GM19328 (cell line): ENCODE results near the gene PTPN14.

Experiments used
- ATAC-seq: cut with Tn5 transposase; IDR thresholded peaks from one replicate; pipeline ENCODE4 v1.9.1; 2021; ENCODE audit warnings: mild to moderate bottlenecking, moderate library complexity; ENCODE audit not compliant: unreplicated experiment

PTPN14 gene

GRCh38 chr1:214569357-214570004 is 18.1 kb upstream of the PTPN14 start:
- ATAC-seq, result no peak

DNA sequence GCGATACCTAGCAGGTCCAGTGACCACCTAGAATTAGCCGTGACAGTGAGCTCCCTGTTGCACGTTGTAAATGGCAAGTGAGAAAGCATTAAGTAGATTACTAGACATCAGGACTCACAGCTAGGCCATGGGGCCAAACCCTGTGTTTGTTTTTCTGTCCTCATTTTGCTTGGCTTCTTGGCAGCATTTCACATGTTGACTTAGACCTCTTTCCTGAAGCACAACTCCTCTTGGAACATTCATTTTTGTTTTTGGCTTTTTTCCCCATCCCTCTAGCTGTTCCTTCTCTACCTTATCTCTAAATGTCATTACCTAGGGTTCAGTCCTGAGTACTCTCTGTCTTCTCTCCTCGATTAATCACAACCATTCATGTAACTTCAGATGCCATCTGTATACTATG is 16.9 kb upstream of the PTPN14 start:
- ATAC-seq, result no peak

DNA sequence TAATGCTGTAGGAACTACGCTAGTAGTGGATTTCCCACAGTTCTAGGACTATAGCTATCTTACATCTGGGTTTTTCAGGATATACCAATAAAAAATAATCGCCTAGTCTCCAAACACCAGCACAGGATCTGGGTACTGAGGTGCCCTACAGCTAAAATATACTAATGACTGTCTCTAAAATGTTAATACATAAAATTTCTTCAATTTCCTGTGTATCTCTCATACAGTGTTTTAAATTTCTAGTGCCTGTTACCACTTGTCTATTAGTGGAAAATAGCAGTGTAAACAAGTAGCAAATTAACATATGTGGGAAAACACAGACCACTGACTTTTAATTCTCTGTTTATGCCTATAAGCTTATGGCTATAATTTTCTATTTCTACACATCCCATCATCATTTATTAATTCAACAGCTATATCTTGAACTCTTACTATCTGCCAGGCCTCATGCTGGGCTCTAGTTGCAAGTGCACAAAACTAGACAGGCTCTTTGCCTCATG is 16.1 kb upstream of the PTPN14 start:
- no peak for ATAC-seq

DNA sequence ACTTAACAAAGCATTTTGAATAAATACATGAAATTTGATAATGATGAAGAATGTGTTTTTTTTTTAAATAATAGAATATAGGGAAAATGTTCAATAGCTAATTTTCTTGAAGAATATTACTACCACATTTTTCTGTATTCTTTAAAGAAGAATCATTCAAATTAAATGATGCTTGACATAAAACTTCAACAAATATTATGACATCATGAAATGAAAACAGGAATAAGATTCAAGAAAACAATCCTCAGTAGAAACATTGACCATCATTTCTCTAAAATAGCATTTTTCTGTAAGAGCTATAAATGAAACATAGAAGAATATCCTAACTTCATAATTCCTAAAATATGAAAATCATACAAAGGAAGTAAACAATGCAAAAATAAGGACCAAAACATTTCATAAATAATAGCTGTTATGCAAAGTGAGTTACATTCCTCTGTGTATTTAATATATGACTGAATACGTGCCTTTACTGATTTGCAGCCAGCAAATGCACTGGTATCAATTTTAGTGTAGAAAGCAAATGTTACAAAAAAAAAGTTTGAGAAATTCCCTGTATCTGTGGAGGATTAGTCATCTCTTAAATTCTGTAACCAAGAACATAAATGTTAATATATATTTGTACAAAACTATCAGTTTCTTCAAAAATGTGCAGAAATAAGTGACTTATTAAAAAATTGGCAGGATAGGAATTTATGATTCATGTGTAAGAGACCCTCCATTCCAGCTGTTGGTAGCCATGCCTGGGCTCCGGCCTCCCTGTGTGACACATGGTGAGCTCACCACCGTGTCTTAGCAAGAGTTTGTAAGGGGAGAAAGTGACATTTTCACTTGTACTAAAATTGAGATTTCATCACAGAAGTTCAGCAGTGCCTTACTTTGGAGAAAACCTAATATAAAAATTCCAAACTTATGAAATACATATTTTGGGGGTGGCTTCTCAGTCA is 15.0 kb upstream of the PTPN14 start:
- no peak for ATAC-seq

DNA sequence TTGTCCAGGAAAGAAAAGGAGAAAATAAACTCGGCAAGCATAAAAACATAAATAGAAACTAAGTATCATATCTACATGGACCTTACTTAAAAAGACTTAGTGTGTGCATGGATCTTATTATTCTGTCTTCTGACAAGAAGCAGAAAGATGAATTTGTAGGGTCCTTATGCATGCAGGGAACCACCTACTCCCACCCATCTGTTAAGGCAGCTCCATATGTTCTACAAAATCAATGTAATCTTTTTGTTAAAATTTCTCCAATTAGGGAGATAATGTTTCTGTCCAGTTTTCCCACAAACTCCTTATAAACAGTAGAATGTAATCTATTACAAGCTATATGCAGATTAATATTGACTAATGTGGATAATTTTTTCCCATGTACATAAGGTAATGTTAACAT is 13.9 kb upstream of the PTPN14 start:
- ATAC-seq, result no peak

- ATAC-seq, result no peak
Observed at GRCh38 chr1:214563881-214564280, 12.5 kb upstream of the PTPN14 start.

DNA sequence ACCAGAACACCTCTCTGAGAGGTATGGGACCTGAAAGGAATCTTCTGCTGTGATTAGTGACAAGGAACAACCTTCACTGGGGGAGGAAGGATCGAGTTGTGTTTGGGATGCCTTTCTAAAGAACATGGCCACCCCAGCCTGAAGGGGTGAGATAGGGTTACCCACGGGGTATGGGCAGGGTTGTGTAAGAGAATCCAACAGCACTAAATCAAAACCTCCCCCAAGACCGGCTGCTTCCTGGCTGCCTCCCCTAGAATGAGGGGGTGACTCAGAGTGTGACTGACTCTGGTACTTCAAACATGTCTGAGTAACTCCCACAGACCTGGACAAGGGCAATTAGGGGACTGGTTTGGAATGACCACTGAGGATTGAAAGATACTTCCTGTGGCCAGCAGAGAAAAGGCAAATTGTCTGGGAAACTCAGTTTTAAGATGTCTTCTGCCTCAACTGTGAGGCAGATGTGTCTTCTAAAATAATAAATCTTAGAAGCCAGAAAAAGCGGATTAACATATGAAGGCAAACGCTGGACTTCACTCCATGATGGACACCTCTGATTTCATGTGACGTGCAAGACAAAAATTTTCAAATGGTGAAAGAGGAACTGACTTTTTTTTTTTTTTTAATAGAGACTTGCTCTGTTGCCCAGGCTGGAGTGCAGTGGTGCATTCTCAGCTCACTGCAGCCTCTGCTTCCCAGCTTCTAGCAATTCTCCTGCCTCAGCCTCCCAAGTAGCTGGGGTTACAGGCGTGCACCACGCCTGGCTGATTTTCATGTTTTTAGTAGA is 6.7 kb upstream of the PTPN14 start:
- ATAC-seq, result no peak

DNA sequence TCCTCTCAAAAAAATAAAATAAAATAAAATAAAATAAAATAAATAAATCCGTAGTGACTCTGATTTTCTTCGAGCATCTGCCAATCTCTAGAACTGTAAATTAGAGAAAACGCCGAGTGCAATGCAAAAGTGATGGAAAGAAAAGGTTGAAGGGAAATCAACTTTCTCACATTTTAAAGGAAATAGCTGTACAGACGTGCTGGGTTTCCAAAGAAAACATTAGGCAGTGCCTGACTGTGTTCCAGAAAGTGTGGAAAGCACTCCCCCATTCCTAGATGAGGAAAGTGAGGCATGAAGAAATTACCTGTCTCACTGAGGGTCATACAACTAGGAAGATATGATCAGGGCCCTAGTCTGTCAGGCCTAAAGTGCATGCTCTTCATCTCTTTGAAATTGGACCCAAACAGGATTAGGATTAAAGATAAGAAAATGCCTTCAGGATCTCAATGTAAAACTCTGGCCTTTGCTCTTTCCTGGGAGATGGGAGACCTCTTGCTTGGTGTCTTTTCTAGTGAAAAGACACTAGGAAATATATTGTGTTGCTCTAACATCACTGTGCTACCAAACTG is 1.8 kb upstream of the PTPN14 start:
- no peak for ATAC-seq

GRCh38 chr1:214552174-214552608 is 789 bp upstream of the PTPN14 start:
- no peak for ATAC-seq

DNA sequence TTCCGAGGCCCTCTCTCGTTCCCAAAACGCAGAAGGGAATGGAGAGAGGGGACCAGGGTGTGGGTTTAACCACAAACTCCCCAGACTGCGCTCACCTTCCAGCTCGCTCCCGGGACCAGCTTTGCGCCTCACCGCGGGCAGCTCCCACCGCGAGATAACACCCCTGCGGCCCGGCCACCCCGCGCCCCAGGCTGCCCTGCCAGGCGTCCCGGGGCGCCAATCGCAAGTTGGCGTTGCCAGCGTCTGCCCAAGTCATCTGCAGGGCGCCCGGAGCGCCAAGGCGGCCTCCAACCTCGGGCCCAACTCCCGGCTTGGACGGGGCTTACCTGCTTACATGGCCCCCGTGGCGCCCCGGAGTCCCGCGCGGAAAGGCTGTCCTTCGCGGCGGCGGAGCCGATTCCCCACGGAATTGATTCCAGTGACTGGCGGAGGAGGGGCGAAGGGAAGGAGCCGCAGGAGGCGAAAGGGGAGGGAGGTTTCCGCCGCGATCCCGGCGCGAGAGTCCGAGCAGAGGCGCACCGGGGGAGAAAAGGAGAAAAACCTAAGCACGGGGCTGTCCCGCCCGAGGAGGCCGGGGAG is 456 bp downstream of the PTPN14 start:
- ATAC-seq, result no peak

DNA sequence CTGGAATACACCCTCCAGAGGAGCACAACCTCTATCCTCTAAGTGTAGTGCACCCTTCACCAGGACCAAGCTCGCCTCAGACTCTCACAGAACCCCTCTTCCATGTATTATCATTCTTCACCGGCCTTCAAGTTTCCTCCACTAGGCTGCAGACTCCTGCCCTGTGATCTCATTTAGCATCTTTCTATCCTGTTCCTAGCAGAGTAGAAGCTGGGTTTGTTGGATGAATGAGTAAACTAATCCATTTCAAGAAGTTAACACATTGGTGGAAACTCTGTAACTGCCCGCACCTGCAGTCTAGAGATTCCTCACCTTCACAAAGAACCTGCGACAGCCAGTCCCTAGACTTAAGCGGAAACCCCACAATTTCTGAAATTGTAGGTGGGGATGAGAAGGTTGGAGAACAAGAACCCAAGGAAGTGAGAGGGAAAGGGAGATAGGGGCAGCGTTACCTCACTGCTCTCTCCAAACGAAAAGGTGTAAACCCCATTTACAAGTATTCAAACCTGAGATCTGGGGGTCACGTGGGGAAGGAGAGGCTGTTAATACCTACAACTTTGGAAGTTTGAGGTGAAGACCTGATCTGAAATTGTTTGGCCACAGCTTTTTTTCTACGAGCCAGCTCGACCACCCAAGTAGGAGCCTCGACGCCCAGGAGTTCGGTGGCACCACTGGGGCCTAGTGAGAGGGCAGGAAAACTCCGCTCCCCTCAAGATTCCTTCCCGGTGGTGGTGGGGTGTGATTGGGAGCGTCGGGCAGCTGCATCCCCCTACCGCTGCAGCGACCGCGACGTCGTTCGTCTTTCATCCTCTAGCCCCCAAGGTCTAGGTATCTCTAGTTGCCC is 1.2 kb downstream of the PTPN14 start:
- no peak for ATAC-seq

- ATAC-seq, result no peak
Observed at GRCh38 chr1:214549604-214550003, 1.8 kb downstream of the PTPN14 start.

DNA sequence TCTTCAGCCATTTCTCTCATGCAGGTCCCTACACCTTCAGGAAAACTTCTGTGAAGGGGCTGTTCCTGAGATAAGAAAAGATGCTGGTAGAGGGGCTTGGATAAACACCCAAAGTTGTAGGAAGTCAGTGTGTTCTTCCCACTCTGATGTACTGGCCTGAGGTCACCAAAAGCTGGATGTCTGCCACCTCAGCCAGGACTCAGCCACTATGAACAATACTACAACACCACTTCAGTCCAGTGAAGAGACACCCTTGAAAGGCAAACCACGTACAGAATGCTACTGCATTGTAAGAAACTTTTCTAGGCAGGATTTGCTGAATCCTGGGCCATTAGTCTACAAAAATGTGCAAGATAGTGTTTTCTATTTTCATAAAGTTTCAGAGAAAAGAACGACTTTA is 2.4 kb downstream of the PTPN14 start:
- no peak for ATAC-seq

GRCh38 chr1:214548271-214548670 is 3.1 kb downstream of the PTPN14 start:
- no peak for ATAC-seq

GRCh38 chr1:214547747-214548146 is 3.7 kb downstream of the PTPN14 start:
- ATAC-seq, result no peak

DNA sequence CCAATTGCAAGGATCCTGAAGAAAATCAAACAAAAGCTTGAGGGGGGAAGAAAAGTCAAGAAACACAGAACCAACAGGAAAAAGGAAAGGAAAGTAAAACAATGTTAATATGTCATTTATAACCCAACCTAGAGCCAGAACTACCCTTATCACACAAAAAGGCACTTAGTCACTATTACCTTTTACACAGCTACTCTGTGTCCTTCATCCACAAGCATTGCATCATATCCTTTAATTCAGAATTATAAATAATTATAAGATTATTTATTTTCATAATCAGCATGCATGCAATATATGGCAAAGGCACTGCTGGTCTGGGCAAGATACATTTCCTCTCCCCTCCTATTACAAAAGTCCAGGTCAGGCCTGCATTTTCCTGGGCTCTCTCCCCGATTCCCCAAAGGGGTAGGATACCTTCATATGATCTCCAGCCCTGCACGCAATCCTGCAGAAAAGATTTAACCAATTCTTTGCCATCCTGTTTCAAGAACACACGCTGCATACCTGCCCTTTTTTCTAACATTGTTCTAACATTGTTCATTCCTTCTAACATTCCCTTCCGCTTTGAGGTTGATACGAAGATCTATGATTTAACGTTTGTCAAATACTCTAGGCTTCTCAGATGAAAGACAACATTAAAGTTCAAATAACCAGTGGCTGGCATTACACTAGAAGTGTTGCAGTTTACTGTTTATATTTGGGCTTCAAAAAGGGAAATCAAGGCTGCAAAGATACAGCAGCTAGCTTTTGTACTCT is 4.3 kb downstream of the PTPN14 start:
- ATAC-seq, result no peak

DNA sequence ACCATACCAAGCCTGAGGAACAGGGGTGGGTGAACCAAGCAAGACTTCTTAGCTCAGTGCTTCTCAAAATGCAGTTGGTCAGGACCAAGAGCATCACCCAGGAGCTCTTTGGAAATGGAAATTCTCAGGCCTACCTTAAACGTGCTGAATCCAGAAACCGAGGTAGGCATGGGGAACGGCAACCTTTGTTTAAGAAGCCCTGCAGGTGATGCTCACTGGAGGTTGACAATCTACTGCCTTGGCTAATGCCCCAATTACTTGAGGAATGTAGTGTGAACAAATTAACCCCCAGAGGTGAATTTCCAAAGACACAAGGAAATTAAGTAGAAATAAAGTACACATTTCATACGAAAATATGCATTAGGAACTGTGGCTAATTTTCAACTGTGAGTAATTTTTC is 5.3 kb downstream of the PTPN14 start:
- no peak for ATAC-seq

DNA sequence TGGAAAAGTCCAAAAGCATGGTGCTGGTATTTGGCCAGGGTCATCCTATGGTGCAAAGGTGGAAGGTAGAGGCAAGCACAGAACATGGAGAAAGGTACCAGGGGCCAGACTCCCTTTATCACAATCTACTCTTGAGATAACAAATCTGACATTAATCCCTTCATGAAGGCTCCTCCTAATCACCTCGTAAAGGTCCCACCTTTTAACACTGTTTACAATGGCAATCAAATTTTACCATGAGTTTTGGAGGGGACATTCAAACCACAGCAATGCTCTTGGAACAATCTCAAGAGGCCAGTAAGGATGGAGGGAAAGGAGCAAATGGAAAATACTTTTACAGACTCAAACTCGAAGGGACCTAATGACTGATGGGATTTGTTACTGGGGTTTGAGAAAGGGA is 6.1 kb downstream of the PTPN14 start:
- ATAC-seq, result no peak

DNA sequence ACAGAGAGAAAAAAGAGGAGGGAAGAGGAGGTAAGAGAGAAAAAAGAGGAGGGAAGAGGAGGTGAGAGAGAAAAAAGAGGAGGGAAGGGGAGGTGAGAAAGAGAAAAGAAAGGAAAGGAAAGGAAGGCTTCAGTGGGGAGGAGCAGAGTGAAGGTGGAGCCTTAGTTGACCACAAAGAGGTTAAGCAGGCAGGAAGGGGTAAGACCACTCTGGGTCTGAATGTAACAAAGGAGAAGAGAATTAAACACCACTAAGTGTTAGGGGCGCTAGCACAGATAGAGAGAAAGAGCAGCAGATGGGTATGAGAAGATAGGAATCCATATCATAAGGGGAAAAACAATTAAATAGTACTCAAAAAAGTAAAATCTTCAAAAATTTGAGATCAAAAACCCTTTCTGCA is 6.6 kb downstream of the PTPN14 start:
- no peak for ATAC-seq
